Measurements from ENCODE around the gene IRAK1.

DNA sequence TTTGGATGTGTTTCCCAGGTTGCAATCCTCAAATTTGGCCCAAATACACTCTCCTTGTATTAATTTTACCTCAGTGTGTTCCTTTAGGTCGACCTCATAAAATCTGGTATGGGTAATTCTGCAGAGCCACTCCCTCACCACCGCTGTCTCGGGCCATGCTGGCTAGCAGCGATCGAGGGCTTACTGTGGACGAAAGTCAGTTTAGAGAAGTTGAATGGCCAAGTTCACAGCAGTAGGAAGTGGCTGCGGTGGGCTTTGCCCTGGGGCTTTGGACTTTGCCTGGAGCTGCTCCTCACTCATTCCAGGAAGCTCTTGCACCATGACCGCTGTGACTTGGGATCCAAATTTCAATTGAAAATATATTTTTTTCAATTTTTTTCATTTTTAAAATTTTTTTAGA, 27.5 kb downstream of the IRAK1 start:
- TF ChIP-seq, protein P1, sequence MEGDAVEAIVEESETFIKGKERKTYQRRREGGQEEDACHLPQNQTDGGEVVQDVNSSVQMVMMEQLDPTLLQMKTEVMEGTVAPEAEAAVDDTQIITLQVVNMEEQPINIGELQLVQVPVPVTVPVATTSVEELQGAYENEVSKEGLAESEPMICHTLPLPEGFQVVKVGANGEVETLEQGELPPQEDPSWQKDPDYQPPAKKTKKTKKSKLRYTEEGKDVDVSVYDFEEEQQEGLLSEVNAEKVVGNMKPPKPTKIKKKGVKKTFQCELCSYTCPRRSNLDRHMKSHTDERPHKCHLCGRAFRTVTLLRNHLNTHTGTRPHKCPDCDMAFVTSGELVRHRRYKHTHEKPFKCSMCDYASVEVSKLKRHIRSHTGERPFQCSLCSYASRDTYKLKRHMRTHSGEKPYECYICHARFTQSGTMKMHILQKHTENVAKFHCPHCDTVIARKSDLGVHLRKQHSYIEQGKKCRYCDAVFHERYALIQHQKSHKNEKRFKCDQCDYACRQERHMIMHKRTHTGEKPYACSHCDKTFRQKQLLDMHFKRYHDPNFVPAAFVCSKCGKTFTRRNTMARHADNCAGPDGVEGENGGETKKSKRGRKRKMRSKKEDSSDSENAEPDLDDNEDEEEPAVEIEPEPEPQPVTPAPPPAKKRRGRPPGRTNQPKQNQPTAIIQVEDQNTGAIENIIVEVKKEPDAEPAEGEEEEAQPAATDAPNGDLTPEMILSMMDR (IDR thresholded peaks at IDR 0.05; ENCODE audit: poor library complexity, severe bottlenecking): no peak
- TF ChIP-seq EZH2 (IDR thresholded peaks at IDR 0.05; ENCODE audit: borderline replicate concordance, insufficient read depth, low read length, poor library complexity, severe bottlenecking): no peak
- no peak for TF ChIP-seq POLR2AphosphoS5 (IDR thresholded peaks at IDR 0.05)
- TF ChIP-seq SMC3 (conservative IDR thresholded peaks at IDR 0.05; ENCODE audit: poor library complexity): no peak
- TF ChIP-seq, protein P2, sequence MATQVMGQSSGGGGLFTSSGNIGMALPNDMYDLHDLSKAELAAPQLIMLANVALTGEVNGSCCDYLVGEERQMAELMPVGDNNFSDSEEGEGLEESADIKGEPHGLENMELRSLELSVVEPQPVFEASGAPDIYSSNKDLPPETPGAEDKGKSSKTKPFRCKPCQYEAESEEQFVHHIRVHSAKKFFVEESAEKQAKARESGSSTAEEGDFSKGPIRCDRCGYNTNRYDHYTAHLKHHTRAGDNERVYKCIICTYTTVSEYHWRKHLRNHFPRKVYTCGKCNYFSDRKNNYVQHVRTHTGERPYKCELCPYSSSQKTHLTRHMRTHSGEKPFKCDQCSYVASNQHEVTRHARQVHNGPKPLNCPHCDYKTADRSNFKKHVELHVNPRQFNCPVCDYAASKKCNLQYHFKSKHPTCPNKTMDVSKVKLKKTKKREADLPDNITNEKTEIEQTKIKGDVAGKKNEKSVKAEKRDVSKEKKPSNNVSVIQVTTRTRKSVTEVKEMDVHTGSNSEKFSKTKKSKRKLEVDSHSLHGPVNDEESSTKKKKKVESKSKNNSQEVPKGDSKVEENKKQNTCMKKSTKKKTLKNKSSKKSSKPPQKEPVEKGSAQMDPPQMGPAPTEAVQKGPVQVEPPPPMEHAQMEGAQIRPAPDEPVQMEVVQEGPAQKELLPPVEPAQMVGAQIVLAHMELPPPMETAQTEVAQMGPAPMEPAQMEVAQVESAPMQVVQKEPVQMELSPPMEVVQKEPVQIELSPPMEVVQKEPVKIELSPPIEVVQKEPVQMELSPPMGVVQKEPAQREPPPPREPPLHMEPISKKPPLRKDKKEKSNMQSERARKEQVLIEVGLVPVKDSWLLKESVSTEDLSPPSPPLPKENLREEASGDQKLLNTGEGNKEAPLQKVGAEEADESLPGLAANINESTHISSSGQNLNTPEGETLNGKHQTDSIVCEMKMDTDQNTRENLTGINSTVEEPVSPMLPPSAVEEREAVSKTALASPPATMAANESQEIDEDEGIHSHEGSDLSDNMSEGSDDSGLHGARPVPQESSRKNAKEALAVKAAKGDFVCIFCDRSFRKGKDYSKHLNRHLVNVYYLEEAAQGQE (IDR thresholded peaks at IDR 0.05; ENCODE audit: borderline replicate concordance): no peak
- TF ChIP-seq MXI1 (conservative IDR thresholded peaks at IDR 0.05; ENCODE audit: poor library complexity, severe bottlenecking): no peak
- TF ChIP-seq TAF1 (IDR thresholded peaks at IDR 0.05; ENCODE audit: low read depth): no peak
- TF ChIP-seq EP300 (conservative IDR thresholded peaks at IDR 0.05; ENCODE audit: poor library complexity, severe bottlenecking): no peak
